Astrocyte (in vitro differentiated cells and primary cell): Measurements from ENCODE around the gene CSPG4.
"Not testable (repeated sequence)": the region's sequence is repeated elsewhere in the genome, so short reads cannot be mapped to it uniquely, and the experiment has no call there.

Experiments used
- EZH2 ChIP-seq: IDR thresholded peaks from 2 replicates; pipeline ENCODE4 v1.6.1; 2012; ENCODE audit warnings: mild to moderate bottlenecking, low read length, inconsistent platforms; ENCODE audit not compliant: insufficient read depth
- TF ChIP-seq, protein P1 (sequence below): IDR thresholded peaks from 2 replicates; pipeline ENCODE4 v1.5.1; 2011; ENCODE audit warnings: low read depth, mild to moderate bottlenecking, inconsistent platforms, low read length, moderate library complexity; ENCODE audit not compliant: insufficient read depth

GRCh38 chr15:75760131-75760520 lies 47.5 kb upstream of the CSPG4 start:
- TF ChIP-seq, protein P1, sequence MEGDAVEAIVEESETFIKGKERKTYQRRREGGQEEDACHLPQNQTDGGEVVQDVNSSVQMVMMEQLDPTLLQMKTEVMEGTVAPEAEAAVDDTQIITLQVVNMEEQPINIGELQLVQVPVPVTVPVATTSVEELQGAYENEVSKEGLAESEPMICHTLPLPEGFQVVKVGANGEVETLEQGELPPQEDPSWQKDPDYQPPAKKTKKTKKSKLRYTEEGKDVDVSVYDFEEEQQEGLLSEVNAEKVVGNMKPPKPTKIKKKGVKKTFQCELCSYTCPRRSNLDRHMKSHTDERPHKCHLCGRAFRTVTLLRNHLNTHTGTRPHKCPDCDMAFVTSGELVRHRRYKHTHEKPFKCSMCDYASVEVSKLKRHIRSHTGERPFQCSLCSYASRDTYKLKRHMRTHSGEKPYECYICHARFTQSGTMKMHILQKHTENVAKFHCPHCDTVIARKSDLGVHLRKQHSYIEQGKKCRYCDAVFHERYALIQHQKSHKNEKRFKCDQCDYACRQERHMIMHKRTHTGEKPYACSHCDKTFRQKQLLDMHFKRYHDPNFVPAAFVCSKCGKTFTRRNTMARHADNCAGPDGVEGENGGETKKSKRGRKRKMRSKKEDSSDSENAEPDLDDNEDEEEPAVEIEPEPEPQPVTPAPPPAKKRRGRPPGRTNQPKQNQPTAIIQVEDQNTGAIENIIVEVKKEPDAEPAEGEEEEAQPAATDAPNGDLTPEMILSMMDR, result not testable (repeated sequence)
- TF ChIP-seq EZH2, result not testable (repeated sequence)
